Measurements from ENCODE around the gene ETS1. TPM values are rescaled to one million over a fixed set of nuclear protein-coding genes. Genes with fewer than 3 reads are reported as not detected.

ETS1 gene
- total RNA-seq, 1 experiment from 2014 or later, result 82.0 TPM

GRCh38 chr11:128603752-128604414, 16.5 kb upstream of the ETS1 start:
- POLR2A ChIA-PET, result interaction anchor here (0.5 kb wide), 1 partner anchor 146 kb away, joined by 3 read pairs; no protein-coding TSS in a partner anchor
- DNase-seq (ENCODE audit: unreplicated experiment), result no peak
- Mint-ChIP-seq H3K27me3 (ENCODE audit: insufficient read depth, unreplicated experiment) (no peaks in the 10 kb centered on the region), H3K27ac (ENCODE audit: low read depth, unreplicated experiment) (no peak overlapping the region), H3K4me3 (ENCODE audit: unreplicated experiment) (no peak overlapping the region), H3K36me3 (ENCODE audit: insufficient read depth, unreplicated experiment) (no peaks in the 10 kb centered on the region), H3K4me1 (ENCODE audit: insufficient read depth, unreplicated experiment) (peaks cover 5% of the 10 kb centered on the region), H3K9me3 (ENCODE audit: unreplicated experiment) (no peaks in the 10 kb centered on the region)
- CTCF ChIA-PET, result interaction anchor here (0.8 to 1.1 kb wide), 3 partner anchors 27 to 119 kb away, joined by 3 to 5 read pairs (median 5); no protein-coding TSS in a partner anchor
- TF ChIP-seq CTCF (IDR thresholded peaks at IDR 0.05; ENCODE audit: unreplicated experiment), result no peak
- intact Hi-C loops (cut with micrococcal nuclease), result no loop called here
- no TSS peak for BruUV-seq (replicated peaks)

- Mint-ChIP-seq H3K27me3 (ENCODE audit: insufficient read depth, unreplicated experiment) (no peaks in the 10 kb centered on the region), H3K4me3 (ENCODE audit: unreplicated experiment) (no peak overlapping the region), H3K36me3 (ENCODE audit: insufficient read depth, unreplicated experiment) (no peaks in the 10 kb centered on the region), H3K4me1 (ENCODE audit: insufficient read depth, unreplicated experiment) (peaks cover 5% of the 10 kb centered on the region), H3K9me3 (ENCODE audit: unreplicated experiment) (no peaks in the 10 kb centered on the region), H3K27ac (ENCODE audit: low read depth, unreplicated experiment) (no peak overlapping the region)
- DNase-seq (ENCODE audit: unreplicated experiment), result no peak
- POLR2A ChIA-PET, result no interaction called here
- intact Hi-C loops (cut with micrococcal nuclease), result no loop called here
- no peak for TF ChIP-seq CTCF (IDR thresholded peaks at IDR 0.05; ENCODE audit: unreplicated experiment)
- CTCF ChIA-PET, result interaction anchor here (0.6 to 1.1 kb wide), 3 partner anchors 22 to 67 kb away, joined by 3 to 5 read pairs (median 5); no protein-coding TSS in a partner anchor
- BruUV-seq (replicated peaks), result no TSS peak
These were observed 15.8 kb upstream of the ETS1 start for GRCh38 chr11:128603003-128603696.

GRCh38 chr11:128599729-128600128, 12.4 kb upstream of the ETS1 start:
- no peak for TF ChIP-seq CTCF (IDR thresholded peaks at IDR 0.05; ENCODE audit: unreplicated experiment)
- DNase-seq (ENCODE audit: unreplicated experiment), result no peak
- no peak overlapping the region for H3K4me3 Mint-ChIP-seq (ENCODE audit: unreplicated experiment)
- intact Hi-C loops (cut with micrococcal nuclease), result no loop called here
- ChIA-PET CTCF (interaction anchor here (1.0 to 1.6 kb wide), 3 partner anchors 31 to 97 kb away, joined by 3 to 4 read pairs (median 4); no protein-coding TSS in a partner anchor), POLR2A (interaction anchor here (1.2 kb wide), 1 partner anchor 22 kb away, joined by 4 read pairs; no protein-coding TSS in a partner anchor)
- no peaks in the 10 kb centered on the region for H3K36me3 Mint-ChIP-seq (ENCODE audit: insufficient read depth, unreplicated experiment)
- peaks cover 5% of the 10 kb centered on the region for H3K4me1 Mint-ChIP-seq (ENCODE audit: insufficient read depth, unreplicated experiment)
- no peaks in the 10 kb centered on the region for H3K9me3 Mint-ChIP-seq (ENCODE audit: unreplicated experiment)
- H3K27me3 Mint-ChIP-seq (ENCODE audit: insufficient read depth, unreplicated experiment), result peaks cover 11% of the 10 kb centered on the region
- no peak overlapping the region for H3K27ac Mint-ChIP-seq (ENCODE audit: low read depth, unreplicated experiment)
- BruUV-seq (replicated peaks), result no TSS peak

GRCh38 chr11:128598506-128599150, 11.3 kb upstream of the ETS1 start:
- ChIA-PET CTCF (interaction anchor here (0.6 to 1.0 kb wide), 6 partner anchors 32 to 572 kb away, joined by 3 to 4 read pairs (median 4); no protein-coding TSS in a partner anchor), POLR2A (interaction anchor here (0.6 kb wide), 2 partner anchors 72 to 77 kb away, joined by 3 to 4 read pairs; no protein-coding TSS in a partner anchor)
- H3K4me1 Mint-ChIP-seq (ENCODE audit: insufficient read depth, unreplicated experiment), result peaks cover 5% of the 10 kb centered on the region
- H3K27ac Mint-ChIP-seq (ENCODE audit: low read depth, unreplicated experiment), result no peak overlapping the region
- peaks cover 11% of the 10 kb centered on the region for H3K27me3 Mint-ChIP-seq (ENCODE audit: insufficient read depth, unreplicated experiment)
- no peaks in the 10 kb centered on the region for H3K36me3 Mint-ChIP-seq (ENCODE audit: insufficient read depth, unreplicated experiment)
- no peak for TF ChIP-seq CTCF (IDR thresholded peaks at IDR 0.05; ENCODE audit: unreplicated experiment)
- no TSS peak for BruUV-seq (replicated peaks)
- no peak for DNase-seq (ENCODE audit: unreplicated experiment)
- intact Hi-C loops (cut with micrococcal nuclease), result no loop called here
- H3K4me3 Mint-ChIP-seq (ENCODE audit: unreplicated experiment), result no peak overlapping the region
- no peaks in the 10 kb centered on the region for H3K9me3 Mint-ChIP-seq (ENCODE audit: unreplicated experiment)
